Stimulated activated CD8-positive, alpha-beta memory T cell treated with anti-CD3 and anti-CD28 coated beads, Interleukin-15, amount 100 ng/mL, for 24 hours (primary cell): Measurements from ENCODE around the gene ABT1.
A peak's percentile ranks its signal among the peaks of the same experiment; 100 is the strongest.
"Not testable (repeated sequence)": the region's sequence is repeated elsewhere in the genome, so short reads cannot be mapped to it uniquely, and the experiment has no call there.

ENCODE experiments used
- DNase-seq: peaks from one replicate; pipeline ENCODE4 v3.0.0-alpha.2; 2020; ENCODE audit warnings: low read depth

ABT1 gene

DNA sequence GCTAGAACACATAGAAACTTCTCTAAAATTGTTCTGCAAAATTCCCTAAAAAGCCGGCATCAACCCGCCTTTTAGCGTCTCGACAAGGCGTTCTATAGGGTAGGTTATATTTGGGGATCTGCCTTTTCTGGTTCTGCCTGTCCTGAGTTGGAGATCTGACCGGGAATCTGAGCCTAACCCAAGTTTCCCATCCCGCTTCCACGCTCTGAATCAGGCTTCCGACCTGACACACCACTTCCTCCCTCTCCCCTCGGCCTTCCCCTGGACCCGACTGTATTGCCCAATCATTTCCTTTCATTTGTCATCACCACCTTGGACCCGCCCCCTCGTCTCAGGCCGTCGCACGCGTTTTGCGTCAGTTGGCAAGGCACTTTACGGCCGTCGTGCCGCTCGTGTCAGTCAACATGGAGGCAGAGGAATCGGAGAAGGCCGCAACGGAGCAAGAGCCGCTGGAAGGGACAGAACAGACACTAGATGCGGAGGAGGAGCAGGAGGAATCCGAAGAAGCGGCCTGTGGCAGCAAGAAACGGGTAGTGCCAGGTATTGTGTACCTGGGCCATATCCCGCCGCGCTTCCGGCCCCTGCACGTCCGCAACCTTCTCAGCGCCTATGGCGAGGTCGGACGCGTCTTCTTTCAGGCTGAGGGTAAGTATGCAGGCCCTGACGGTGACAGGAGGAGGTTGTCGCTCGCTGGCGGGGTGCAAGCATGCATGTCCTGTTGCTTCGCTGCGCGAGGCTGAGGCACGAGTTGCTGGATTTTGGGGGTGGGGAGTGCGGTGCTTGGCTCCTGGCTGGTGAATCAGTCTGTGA is at the start of gene ABT1:
Gene ABT1 (plus strand): TSS at position 375 of the 810 bp plus-strand sequence. CDS start 30 bp downstream, at position 405.
- peak; percentile 90 for DNase-seq

DNA sequence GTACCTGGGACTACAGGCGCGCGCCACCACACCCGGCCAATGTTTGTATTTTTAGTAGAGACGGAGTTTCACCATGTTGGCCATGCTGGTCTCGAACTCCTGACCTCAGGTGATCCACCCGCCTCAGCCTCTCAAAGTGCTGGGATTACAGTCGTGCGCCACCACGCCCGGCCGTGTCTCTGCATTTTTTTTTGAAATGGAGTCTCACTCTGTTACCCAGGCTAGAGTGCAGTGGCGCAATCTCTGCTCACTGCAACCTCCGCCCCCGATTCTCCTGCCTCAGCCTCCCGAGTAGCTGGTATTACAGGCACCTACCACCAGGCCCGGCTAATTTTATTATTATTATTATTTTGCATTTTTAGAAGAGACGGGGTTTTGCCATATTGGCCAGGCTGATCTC is 49.4 kb upstream of the ABT1 start:
- DNase-seq: not testable (repeated sequence)

DNA sequence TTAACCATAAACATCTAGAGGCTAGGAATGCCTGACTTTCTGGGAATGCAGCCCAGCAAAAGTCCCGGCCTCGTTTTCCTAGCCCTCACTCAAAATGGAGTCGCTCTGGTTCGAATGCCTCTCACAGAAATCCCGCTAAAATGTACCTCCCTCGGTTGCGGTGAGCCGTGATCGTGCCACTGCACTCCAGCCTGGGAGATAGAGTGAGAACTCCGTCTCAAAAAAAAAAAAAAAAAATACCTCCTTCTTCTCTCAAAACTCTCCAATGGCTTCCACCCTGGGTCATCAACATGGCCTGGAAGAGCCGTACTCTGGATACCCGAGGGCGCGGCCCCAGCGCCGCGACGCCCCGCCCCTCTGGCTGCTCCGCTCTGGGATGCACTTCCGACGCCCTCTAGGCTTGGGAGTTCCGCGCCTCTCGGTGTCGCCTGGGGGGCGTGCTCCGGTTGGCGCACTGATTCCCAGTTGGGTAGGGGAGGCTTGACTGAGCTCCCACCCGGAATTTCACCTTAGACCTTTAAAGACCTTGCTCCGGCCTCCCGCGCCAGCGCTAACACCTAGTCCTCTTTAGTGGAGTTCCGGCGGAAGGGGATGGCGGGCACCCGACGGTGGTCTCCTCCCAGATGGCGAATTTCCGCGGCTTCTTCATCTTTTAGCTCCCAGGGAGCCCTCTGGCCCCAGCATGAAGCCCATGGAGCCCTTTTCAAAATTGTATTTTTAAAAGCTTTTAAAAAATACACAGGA is 46.3 kb upstream of the ABT1 start:
- DNase-seq: no peak

DNA sequence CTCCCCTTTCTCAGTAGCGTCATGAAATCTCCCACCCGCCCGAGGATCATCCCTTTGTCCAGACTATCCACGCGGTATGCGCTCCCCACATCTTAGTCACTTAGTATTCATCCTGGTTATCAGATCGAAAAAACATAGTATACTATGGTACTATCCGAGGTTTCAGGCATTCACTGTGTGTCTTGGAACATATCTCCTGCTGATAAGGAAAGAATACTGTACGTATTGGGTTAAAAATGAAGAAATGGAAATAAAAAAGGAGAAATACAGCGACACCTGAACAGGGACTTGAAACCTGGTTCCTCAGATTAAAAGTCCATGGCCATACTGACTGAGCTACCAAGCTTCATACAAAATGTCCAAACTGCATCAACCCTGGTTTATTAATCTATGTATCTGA is 44.5 kb upstream of the ABT1 start:
- no peak for DNase-seq

DNA sequence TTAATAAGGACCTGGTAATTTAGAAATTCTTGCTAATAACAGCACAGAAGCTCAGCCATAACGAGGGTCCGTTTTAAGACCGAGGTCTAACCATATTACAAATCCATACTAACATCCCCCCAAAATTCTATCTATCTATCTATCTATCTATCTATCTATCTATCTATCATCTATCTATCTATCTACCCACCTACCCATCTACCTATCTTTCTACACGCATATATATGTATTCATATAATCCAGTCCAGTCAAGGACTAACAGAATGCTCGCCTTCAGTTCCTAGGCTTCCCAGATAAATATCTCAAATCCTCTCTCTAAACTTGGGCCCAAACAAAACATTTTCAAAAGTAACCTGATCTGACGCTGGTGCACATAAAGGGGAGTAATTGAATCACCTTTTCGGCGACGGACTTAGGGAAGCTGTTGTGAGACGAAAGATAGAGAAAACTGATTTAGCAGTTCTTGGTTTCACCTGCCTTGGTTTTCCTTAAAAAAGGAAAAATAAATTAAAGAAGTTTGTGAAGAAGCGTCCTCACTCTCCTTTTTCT is 44.0 kb upstream of the ABT1 start:
- DNase-seq: no peak

DNA sequence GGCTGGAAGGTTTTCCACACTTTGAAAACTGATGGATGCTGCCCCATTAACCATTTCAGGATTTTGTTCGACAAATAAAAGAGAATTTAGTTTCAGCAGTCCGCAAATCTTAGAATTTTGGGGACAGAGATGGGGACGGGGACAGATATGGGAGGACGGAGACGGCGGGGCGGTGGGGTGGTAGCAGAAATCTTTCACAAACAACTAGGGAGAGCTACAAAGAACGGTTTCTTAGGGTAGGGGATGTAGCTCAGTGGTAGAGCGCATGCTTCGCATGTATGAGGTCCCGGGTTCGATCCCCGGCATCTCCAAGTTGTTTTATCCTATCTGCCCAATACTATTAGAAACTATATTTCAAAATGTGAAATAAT is 43.5 kb upstream of the ABT1 start:
- peak; percentile 66 for DNase-seq

DNA sequence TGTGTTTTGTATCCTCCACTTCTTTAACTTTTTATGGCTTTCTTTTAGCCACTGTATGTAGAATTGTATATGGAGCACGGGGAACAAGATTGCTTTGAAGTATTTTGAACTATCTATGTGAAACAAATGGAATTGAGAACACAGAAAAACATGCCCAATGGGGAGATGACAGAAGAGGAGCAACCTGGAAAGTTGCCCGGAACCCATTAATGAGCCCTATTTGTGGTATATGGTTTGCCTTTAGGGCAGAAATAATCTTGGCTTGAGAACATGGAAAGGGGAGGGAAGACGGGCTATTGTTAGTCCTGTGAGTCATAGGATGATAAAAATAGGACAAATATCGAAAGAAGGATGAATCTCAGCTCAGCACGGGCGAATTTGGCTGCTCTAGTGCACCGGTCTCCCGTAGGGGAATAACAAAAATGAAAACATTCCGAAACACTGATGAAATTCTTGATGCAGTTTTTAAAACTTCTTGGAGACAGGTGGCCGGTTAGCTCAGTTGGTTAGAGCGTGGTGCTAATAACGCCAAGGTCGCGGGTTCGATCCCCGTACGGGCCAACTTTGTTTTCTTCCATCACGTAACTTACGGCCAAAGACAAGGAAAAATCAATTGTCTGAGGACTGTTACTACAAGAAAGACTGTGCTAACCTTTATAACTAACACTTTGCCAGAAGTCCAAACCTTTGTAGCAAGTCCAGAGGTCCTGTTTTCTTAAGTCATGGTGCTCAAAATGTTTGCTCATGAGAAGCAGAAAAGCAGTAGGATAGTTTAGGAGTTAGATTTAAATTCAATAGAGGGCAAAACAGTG is 42.9 kb upstream of the ABT1 start:
- peak; percentile 63 for DNase-seq

DNA sequence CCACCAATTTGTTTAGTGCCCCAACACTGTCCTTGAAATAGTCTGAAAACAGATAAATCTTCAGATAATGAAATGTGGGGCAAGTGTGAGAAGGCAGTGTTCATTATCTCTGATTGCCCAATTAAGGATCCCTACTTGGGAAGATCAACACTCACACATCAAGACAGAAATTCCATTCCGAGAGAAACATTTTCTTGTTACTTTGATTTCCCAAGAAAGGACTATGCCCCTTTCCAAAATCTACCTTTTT is 42.4 kb upstream of the ABT1 start:
- DNase-seq: no peak

DNA sequence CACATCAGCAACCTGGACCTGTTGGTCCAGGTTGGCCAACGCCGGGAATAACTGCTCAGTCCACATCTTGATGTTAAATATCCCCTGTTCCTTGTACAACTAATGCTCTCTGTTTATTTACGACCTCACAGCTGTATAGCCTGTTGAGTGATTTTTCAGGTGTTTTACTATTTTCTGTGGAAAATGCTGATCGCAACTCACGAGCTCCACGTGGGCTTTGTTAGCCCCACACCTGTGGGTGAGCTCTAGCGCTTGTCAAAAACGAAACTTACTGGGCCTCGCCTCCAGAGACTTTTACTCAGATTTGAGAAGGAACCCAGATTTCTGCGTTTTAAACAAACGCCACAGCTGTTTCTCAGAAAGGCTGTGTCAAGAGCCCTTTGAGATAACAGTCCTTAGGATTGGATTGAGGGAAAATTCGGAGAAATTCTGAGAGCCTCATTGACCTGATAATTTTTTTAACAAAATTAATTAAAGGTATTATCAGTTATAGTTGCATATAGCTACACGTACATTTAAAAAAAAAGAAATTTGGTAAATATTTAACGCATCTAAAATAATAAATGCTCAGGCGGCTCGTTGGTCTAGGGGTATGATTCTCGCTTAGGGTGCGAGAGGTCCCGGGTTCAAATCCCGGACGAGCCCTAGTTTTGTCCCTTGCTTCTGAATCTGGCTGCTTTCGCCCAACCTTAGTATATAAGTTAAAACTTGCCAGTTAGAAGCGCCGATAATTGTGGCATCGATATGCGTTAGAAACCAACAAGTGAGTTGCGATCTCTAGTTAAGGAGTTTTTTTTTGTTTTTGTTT is 41.9 kb upstream of the ABT1 start:
- no peak for DNase-seq

DNA sequence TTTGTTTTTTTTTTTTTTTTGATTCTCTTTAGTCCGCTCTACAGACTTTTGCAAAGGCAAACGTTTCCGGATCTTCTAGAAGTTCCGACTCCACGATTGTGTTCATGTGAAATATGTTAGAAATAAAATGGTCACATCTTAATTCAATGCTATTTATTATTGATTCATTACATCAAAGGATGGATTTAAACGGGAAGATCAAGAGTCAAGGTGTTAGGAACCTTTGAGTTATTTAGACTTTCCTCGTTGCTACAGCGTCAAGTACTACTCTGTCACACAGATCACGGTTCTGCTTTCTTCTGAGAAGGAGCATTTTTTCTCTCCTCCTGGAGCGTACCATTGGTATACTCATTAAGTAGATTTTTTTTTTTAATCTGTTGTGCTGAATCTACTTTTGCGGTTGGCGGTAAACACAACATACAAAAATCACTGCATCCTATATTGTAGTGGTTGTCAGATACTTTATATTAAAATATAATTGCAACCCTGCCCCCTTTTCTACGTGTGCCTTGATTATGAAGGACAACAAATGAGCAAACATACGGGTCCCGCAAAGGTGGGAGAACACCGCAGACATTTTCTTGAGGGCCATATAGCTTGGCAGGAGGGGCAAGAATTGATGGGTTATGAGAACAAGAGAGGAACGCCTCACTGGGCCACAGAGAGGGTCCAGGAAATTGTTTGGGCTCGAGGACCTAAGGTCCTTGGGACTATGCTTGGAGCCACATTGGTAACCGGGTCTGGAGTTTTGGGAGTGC is 41.1 kb upstream of the ABT1 start:
- no peak for DNase-seq

DNA sequence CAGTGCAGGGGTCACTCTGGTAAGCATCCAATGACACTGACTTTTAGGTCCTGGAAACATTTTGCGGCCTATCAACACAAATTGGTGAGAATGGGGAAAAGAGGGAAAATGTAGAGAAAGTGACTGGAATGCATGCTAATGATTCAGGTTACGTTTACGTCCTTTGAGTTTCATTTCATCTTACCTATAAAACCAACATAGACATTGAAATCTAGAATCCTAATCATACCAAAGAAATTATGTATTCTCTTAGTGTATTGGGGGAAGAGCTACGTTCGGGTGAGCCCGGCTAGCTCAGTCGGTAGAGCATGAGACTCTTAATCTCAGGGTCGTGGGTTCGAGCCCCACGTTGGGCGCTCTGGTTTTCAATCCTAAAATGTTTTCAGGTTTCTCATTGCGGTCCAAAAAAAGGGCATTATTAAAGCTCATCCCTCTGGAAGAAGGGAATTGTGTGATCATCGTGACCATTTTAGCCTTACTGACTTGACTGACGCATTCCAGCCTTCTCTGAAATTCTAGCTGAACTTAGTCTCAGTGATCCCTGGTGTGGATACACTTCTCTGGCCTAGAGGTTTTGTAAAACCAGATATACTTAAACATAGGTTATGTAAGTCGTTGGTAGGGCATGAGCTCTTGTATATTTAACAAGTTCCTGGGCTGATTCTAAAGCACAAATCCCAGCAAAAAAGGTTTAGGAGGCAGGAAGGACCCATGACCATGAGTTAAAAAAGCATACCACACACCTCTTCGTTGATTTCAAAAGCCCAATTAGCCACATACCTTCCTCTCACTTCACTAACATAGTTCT is 40.3 kb upstream of the ABT1 start:
- DNase-seq: no peak

DNA sequence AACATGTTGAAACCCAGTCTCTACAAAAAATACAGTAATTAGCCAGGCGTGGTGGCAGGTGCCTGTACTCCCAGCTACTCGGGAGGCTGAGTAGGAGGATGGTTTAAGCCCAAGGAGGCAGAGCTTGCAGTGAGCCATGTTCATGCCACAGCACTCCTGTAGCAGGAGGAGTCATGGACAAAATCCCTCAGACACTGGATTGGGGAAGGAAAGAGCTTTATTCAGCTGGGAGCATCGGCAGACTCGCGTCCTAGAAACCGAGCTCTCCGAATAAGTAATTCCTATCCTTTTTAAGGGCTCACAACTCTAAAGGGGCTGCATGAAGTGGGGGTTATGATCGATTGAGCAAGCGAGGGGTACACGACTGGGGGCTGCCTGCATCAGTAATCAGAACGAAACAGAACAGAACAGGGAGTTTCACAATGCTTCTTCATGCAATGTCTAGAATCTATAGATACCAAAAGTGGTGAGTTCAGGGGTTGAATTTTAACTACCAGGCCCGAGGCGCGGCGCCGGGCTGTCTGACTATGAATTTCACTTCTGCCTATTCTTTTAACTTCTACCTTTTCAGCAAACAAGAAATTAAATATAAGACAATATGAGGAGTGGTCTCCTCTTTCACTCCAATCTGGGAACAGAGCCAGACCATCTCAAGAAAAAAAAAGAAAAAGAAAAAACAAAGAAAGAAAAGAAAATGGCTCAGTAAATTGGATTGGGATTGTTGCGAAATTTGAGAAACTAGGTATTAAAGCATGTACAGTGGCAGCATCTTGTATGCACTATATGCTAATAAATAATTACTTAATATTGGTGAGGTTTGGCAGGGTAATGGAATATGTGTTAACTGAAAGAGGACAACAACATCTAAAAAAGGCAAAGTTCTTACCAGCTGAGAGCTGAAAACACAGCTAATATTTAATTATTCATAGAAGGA is 35.0 kb upstream of the ABT1 start:
- DNase-seq: no peak

DNA sequence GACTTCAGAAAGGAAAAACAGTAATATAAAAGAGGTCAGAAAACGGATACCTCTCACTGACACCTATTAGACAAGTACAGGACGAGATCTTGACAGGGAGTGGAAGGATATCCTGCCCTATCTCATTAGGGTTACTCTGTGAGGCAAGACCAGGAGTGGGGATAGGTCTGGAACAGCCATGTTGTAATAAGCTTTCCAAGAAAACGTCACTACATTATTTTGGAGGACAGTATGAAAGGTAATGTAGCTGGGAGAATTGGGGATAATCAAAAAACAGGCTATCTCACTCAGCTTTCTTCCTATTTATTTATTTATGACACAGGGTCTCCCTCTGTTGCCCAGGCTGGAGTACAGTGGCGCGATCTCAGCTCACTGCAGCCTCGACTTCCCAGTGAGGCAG is 33.3 kb upstream of the ABT1 start:
- DNase-seq: no peak

DNA sequence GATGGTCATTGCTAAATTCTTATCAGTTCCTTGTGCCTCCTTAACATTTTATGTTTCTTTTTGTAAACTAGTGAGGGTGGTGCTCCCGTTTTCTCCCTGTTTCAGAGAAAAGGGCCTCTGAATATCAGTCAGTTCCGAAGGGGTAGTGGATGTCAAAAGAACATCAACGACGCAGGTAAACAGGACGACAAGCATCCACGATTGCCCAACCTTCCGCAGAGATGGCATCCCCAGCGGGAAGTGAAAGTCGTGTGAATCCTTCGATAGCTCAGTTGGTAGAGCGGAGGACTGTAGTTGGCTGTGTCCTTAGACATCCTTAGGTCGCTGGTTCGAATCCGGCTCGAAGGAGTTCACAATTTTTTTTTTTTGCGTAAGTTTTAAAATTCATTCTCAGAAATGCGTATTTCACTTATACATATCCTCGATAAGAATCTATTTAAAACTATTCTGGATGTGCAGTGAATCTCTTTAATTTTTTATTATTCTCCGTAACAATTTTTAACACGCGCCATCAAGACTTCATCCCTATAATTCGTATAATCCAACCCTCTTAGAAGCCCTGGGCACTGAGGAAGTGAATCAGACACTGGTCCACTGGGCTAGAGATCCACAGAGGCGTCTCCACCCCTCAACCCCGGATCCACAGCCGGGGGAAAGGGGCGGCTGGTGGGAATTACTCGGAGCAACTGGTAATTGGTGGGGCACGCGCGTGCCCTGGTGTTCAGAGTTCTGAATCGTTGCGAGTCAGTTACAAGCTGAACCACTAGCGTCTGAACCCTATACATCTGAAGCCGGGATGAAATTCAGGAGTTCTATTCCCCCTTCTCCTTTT is 27.9 kb upstream of the ABT1 start:
- peak; percentile 99 for DNase-seq

DNA sequence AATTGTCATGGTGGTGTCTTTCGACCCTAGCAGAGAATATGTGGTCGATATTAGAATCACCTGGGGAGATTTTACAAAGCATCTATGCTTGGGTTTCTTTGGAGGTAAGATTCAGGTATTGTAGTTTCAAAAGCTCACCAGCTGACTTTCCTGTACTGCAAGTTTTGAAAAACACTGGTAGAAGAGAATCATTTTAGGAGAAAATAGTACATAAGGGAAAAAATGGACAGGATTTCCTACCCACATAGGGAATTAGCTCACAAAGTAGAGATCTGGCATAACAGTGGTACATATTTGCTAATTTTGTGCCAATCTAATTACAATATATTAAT is 27.4 kb upstream of the ABT1 start:
- DNase-seq: no peak

DNA sequence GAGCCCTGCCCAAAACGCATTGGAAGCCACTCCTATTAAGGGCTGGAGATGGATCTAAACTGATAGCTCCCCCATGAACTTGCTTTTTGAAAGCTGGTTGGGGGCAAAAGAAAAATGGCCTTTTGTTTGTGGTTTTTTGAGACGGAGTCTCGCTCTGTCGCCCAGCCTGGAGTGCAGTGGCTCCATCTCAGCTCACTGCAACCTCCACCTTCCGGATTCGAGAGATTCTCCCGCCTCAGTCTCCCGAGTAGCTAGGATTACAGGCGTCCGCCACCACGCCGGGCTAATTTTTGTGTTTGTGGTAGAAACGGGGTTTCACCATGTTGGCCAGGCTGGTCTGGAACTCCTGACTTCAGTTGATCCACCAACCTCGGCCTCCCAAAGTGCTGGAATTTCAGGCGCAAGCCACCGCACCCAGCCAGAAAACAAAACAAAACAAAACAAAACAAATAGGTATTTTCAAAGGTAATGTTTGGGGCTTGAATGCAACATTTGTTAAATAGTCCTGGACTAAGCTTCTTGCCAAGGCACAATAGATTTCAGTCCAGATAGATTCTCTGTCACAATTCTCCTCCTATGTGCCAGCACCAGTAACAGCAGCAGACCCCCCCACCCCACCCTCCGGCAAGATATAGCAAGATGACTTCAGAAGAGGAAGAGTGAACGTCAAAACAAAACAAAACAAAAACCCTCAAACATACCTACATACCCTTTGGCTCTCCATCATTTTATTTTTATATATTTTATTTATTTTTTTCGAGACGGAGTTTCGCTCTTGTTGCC is 26.5 kb upstream of the ABT1 start:
- no peak for DNase-seq

DNA sequence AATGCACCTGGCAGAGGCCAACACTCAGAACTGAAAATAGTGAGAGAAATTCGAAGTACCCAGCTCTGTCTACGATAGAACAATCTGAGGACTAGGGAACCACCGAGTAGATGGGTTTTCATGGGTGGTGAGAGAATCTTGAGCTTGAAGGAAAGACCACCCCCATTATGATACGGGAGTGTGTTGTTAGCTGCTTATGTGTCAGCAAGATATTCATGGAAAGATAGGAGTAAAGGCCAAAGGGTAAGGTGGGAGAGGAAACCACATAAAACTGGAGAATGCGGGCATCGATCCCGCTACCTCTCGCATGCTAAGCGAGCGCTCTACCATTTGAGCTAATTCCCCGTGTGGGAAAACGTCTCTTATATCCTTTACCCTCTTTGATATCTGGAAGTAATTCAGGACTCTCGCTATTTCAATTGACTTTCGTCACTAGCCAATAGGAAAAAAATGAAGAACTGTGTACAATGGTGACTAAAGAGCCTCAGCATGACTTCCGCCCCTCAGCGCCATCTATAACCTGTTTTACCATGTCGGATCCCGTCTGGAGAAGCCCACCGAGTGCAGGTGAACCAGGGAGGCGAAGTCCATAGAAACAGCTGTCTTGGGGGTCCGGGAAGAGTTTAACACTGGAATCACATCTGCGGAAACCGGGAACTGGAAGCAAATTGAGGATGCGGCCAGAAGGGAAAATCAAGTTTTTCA is 25.0 kb upstream of the ABT1 start:
- DNase-seq: no peak
